HepG2 (cell line): ENCODE measurements around the gene GATAD2B. TPM values are rescaled to one million over a fixed set of nuclear protein-coding genes. Genes with fewer than 3 reads are reported as not detected.

Experiments used
- ASH2L ChIP-seq: fragments of 300-600, 200-600 bp; sonication (generic); IDR thresholded peaks from 2 replicates; pipeline ENCODE4 v1.7.0; 2017; ENCODE audit warnings: low read depth, mild to moderate bottlenecking, moderate library complexity, mixed read lengths, low read length; ENCODE audit not compliant: insufficient read length
- HDAC6 ChIP-seq: fragments of 200-600 bp; sonication (generic); IDR thresholded peaks from 2 replicates; pipeline ENCODE4 v1.7.0; 2017; ENCODE audit warnings: mild to moderate bottlenecking, antibody characterized with exemption, low read length, low read depth
- KDM1A ChIP-seq: IDR thresholded peaks from 2 replicates; pipeline ENCODE4 v1.6.1; 2016; ENCODE audit warnings: missing compliant biosample characterization
- NAIF1 ChIP-seq: sonication (generic); formaldehyde crosslinking; IDR thresholded peaks from 2 replicates; pipeline ENCODE4 v1.5.0; 2020; ENCODE audit warnings: mild to moderate bottlenecking, missing genetic modification reagents, borderline replicate concordance
- NFRKB ChIP-seq: fragments of 450-650 bp; IDR thresholded peaks from 2 replicates; pipeline ENCODE4 v1.6.1; 2017
- NRL ChIP-seq: sonication (generic); formaldehyde crosslinking; IDR thresholded peaks from 2 replicates; pipeline ENCODE4 v1.5.0; 2020; ENCODE audit warnings: missing genetic modification reagents, mild to moderate bottlenecking, moderate library complexity, borderline replicate concordance
- PPARG ChIP-seq: conservative IDR thresholded peaks from 2 replicates; pipeline ENCODE4 v1.6.1; 2016; ENCODE audit warnings: missing biosample characterization, missing genetic modification reagents
- RARA ChIP-seq: IDR thresholded peaks from 2 replicates; pipeline ENCODE4 v1.6.1; 2016; ENCODE audit warnings: missing genetic modification reagents, missing compliant biosample characterization
- RBM39 ChIP-seq: fragments of 200-400 bp; formaldehyde crosslinking; IDR thresholded peaks from one replicate; pipeline ENCODE4 v1.6.1; 2018; ENCODE audit warnings: antibody characterized with exemption, mild to moderate bottlenecking, low read depth, low read length; ENCODE audit not compliant: poor library complexity, severe bottlenecking
- SRSF1 ChIP-seq: fragments of 200-400 bp; formaldehyde crosslinking; optimal IDR thresholded peaks from 2 replicates; pipeline ENCODE3; 2017; ENCODE audit warnings: mild to moderate bottlenecking, low read depth, low read length, moderate library complexity
- TCF7L2 ChIP-seq: IDR thresholded peaks from 2 replicates; pipeline ENCODE4 v1.6.1; 2011; ENCODE audit warnings: mild to moderate bottlenecking, low read depth, low read length, moderate library complexity
- TRIM24 ChIP-seq: sonication (generic); formaldehyde crosslinking; IDR thresholded peaks from 2 replicates; pipeline ENCODE4 v1.8.0; 2022; ENCODE audit warnings: mild to moderate bottlenecking, missing genetic modification reagents
- WIZ ChIP-seq: sonication (generic); formaldehyde crosslinking; IDR thresholded peaks from 2 replicates; pipeline ENCODE4 v1.5.1; 2020; ENCODE audit warnings: mild to moderate bottlenecking, missing genetic modification reagents
- ZBTB7B ChIP-seq: sonication (generic); formaldehyde crosslinking; IDR thresholded peaks from 2 replicates; pipeline ENCODE4 v1.4.0; 2020; ENCODE audit warnings: missing genetic modification reagents
- ZFAT ChIP-seq: sonication (generic); formaldehyde crosslinking; conservative IDR thresholded peaks from 2 replicates; pipeline ENCODE4 v1.8.1; 2023; ENCODE audit warnings: missing genetic modification reagents, inconsistent platforms
- ZNF138 ChIP-seq: sonication (generic); formaldehyde crosslinking; IDR thresholded peaks from 2 replicates; pipeline ENCODE4 v1.5.0; 2020; ENCODE audit warnings: mild to moderate bottlenecking, low read depth, missing genetic modification reagents
- ZNF234 ChIP-seq: sonication (generic); formaldehyde crosslinking; conservative IDR thresholded peaks from 2 replicates; pipeline ENCODE4 v1.5.1; 2020; ENCODE audit warnings: mild to moderate bottlenecking, missing genetic modification reagents
- ZNF251 ChIP-seq: sonication (generic); formaldehyde crosslinking; IDR thresholded peaks from 2 replicates; pipeline ENCODE4 v1.9.0; 2021; ENCODE audit warnings: mild to moderate bottlenecking, missing genetic modification reagents
- ZNF737 ChIP-seq: sonication (generic); formaldehyde crosslinking; IDR thresholded peaks from 2 replicates; pipeline ENCODE4 v1.5.0; 2020; ENCODE audit warnings: missing genetic modification reagents, mild to moderate bottlenecking, borderline replicate concordance
- ZSCAN20 ChIP-seq: sonication (generic); formaldehyde crosslinking; IDR thresholded peaks from 2 replicates; pipeline ENCODE4 v1.4.0; 2020; ENCODE audit warnings: missing genetic modification reagents, mild to moderate bottlenecking, borderline replicate concordance
- polyA plus RNA-seq, 8 experiments: library from polyadenylated mRNA; depleted of rRNA in 3 of 8; stranded (reverse) in 7 of 8; unstranded in 1 of 8; fragments of >200 nt; fragmentation: Illumina TruSeq in 4 of 8; extraction: Trizol in 4 of 8; gene quantifications; 2 replicates each; pipeline versions ENCODE4 v1.2.1 to v1.2.3, GENCODE V29; 2011 to 2016; ENCODE audit warnings: low read depth in 4 of 8, missing spikeins in 1 of 8, mixed read lengths in 1 of 8; ENCODE audit not compliant: insufficient read depth in 1 of 8
- total RNA-seq, 5 experiments: library from RNA; depleted of rRNA; stranded (reverse); fragments of >200 nt; fragmentation: Illumina TruSeq; extraction: Trizol; gene quantifications; 2 replicates each; pipeline ENCODE4 v1.2.3, GENCODE V29; 2016; ENCODE audit warnings: low read depth in 1 of 5
- TF ChIP-seq, protein P1 (sequence below): sonication (generic); formaldehyde crosslinking; IDR thresholded peaks from 2 replicates; pipeline ENCODE4 v1.4.0; 2020; ENCODE audit warnings: missing genetic modification reagents
- TF ChIP-seq, protein P2 (sequence below), 2 experiments: sonication (generic) in 1 of 2; formaldehyde crosslinking in 1 of 2; IDR thresholded peaks; 2 replicates each; pipeline versions ENCODE4 v1.5.1 to v1.6.1; 2011 to 2020; ENCODE audit warnings: borderline replicate concordance in 1 of 2, low read depth in 1 of 2, low read length in 1 of 2, mild to moderate bottlenecking in 1 of 2, missing genetic modification reagents in 1 of 2, moderate library complexity in 1 of 2

GATAD2B gene
- total and polyA plus RNA-seq, 2 of the 13 experiments (the other 11 are each of a cell fraction or from before 2014, with no cell fraction given) = 3.2 to 5.2 TPM

DNA sequence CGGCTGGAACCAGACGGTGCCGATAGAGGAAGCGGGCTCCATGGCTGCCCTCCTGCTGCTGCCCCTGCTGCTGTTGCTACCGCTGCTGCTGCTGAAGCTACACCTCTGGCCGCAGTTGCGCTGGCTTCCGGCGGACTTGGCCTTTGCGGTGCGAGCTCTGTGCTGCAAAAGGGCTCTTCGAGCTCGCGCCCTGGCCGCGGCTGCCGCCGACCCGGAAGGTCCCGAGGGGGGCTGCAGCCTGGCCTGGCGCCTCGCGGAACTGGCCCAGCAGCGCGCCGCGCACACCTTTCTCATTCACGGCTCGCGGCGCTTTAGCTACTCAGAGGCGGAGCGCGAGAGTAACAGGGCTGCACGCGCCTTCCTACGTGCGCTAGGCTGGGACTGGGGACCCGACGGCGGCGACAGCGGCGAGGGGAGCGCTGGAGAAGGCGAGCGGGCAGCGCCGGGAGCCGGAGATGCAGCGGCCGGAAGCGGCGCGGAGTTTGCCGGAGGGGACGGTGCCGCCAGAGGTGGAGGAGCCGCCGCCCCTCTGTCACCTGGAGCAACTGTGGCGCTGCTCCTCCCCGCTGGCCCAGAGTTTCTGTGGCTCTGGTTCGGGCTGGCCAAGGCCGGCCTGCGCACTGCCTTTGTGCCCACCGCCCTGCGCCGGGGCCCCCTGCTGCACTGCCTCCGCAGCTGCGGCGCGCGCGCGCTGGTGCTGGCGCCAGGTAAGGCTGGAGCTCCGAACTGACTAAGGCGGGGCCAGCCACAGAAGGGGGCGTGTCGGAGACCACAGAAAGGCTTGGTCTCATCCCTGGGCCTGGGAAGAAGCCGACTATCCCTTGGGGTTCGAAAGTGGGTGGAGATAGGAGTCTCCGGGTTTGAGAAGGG, 147.1 kb downstream of the GATAD2B start (continued):
- no peak for TF ChIP-seq PPARG (CRISPR knock-in tag)
- TF ChIP-seq KDM1A = no peak
- no peak for TF ChIP-seq TRIM24 (CRISPR knock-in tag)
- TF ChIP-seq, protein P1, sequence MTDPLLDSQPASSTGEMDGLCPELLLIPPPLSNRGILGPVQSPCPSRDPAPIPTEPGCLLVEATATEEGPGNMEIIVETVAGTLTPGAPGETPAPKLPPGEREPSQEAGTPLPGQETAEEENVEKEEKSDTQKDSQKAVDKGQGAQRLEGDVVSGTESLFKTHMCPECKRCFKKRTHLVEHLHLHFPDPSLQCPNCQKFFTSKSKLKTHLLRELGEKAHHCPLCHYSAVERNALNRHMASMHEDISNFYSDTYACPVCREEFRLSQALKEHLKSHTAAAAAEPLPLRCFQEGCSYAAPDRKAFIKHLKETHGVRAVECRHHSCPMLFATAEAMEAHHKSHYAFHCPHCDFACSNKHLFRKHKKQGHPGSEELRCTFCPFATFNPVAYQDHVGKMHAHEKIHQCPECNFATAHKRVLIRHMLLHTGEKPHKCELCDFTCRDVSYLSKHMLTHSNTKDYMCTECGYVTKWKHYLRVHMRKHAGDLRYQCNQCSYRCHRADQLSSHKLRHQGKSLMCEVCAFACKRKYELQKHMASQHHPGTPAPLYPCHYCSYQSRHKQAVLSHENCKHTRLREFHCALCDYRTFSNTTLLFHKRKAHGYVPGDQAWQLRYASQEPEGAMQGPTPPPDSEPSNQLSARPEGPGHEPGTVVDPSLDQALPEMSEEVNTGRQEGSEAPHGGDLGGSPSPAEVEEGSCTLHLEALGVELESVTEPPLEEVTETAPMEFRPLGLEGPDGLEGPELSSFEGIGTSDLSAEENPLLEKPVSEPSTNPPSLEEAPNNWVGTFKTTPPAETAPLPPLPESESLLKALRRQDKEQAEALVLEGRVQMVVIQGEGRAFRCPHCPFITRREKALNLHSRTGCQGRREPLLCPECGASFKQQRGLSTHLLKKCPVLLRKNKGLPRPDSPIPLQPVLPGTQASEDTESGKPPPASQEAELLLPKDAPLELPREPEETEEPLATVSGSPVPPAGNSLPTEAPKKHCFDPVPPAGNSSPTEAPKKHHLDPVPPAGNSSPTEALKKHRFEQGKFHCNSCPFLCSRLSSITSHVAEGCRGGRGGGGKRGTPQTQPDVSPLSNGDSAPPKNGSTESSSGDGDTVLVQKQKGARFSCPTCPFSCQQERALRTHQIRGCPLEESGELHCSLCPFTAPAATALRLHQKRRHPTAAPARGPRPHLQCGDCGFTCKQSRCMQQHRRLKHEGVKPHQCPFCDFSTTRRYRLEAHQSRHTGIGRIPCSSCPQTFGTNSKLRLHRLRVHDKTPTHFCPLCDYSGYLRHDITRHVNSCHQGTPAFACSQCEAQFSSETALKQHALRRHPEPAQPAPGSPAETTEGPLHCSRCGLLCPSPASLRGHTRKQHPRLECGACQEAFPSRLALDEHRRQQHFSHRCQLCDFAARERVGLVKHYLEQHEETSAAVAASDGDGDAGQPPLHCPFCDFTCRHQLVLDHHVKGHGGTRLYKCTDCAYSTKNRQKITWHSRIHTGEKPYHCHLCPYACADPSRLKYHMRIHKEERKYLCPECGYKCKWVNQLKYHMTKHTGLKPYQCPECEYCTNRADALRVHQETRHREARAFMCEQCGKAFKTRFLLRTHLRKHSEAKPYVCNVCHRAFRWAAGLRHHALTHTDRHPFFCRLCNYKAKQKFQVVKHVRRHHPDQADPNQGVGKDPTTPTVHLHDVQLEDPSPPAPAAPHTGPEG = no peak
- 0 out of 2 replicates have a peak, but pooled peaks have one; percentile 14 for TF ChIP-seq RARA (CRISPR knock-in tag)
- TF ChIP-seq NRL (CRISPR knock-in tag) = no peak
- no peak; the same call in 1 of the 2 replicates for TF ChIP-seq ZSCAN20 (CRISPR knock-in tag)
- no peak for TF ChIP-seq NFRKB
- no peak for TF ChIP-seq ZFAT (CRISPR knock-in tag)
- TF ChIP-seq, protein P2, sequence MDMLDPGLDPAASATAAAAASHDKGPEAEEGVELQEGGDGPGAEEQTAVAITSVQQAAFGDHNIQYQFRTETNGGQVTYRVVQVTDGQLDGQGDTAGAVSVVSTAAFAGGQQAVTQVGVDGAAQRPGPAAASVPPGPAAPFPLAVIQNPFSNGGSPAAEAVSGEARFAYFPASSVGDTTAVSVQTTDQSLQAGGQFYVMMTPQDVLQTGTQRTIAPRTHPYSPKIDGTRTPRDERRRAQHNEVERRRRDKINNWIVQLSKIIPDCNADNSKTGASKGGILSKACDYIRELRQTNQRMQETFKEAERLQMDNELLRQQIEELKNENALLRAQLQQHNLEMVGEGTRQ (IDR thresholded peaks at IDR 0.05; ENCODE audit: low read depth, low read length) = no peak
- TF ChIP-seq, protein P2 (CRISPR knock-in tag; IDR thresholded peaks at IDR 0.05; ENCODE audit: borderline replicate concordance) = no peak
- TF ChIP-seq ZNF251 = no peak
- TF ChIP-seq ZNF138 (CRISPR knock-in tag) = no peak
- peak; percentile 62; the same call in 1 of the 2 replicates for TF ChIP-seq WIZ (CRISPR knock-in tag)
- TF ChIP-seq SRSF1 = no peak
- no peak for TF ChIP-seq NAIF1
- no peak for TF ChIP-seq ZNF234
- peak; percentile 42 for TF ChIP-seq RBM39
- TF ChIP-seq ZBTB7B (CRISPR knock-in tag) = peak; percentile 38
- peak; percentile 41 for TF ChIP-seq ASH2L
- no peak for TF ChIP-seq TCF7L2
- no peak for TF ChIP-seq ZNF737 (CRISPR knock-in tag)
- TF ChIP-seq HDAC6 = no peak
